GM23338 (cell line): ENCODE results near the gene ANO6.

Experiments used
- CTCF ChIP-seq, 2 experiments: fragments of 200-600 bp in 1 of 2; sonication (generic) in 1 of 2; conservative IDR thresholded peaks; 2 replicates each; pipeline versions ENCODE4 v1.5.1 to v1.6.1; 2016 to 2017; ENCODE audit warnings: antibody characterized with exemption in 2 of 2, low read depth in 2 of 2, mild to moderate bottlenecking in 2 of 2, moderate library complexity in 1 of 2
- EZH2 ChIP-seq: fragments of 200-600 bp; sonication (generic); IDR thresholded peaks from one replicate; pipeline ENCODE4 v1.8.0; 2017; ENCODE audit warnings: antibody characterized with exemption, mild to moderate bottlenecking, low read depth; ENCODE audit not compliant: unreplicated experiment

- no peak for TF ChIP-seq EZH2
- no peak for TF ChIP-seq CTCF (conservative IDR thresholded peaks at IDR 0.05; ENCODE audit: low read depth in 2 of 2)
Measured at GRCh38 chr12:45302621-45303369, 86.9 kb downstream of the ANO6 start.
